NAMALWA (cell line): ENCODE measurements around the gene KRTAP10-9.

Experiments
- DNase-seq: peaks from one replicate; pipeline ENCODE4 v3.0.0-alpha.2; 2015; ENCODE audit warnings: low spot score

KRTAP10-9 gene

GRCh38 chr21:44666401-44667320 lies 39.8 kb downstream of the KRTAP10-9 start, which contains the start of gene KRTAP12-2:
TSS of gene KRTAP12-2 (minus strand) at chr21:44666927. CDS start at chr21:44666886, 41 bp downstream.
- no peak for DNase-seq

- DNase-seq = no peak
These were observed 40.7 kb downstream of the KRTAP10-9 start for GRCh38 chr21:44667612-44668011.

- DNase-seq = no peak
These were observed 43.9 kb downstream of the KRTAP10-9 start for GRCh38 chr21:44670642-44671432.

DNA sequence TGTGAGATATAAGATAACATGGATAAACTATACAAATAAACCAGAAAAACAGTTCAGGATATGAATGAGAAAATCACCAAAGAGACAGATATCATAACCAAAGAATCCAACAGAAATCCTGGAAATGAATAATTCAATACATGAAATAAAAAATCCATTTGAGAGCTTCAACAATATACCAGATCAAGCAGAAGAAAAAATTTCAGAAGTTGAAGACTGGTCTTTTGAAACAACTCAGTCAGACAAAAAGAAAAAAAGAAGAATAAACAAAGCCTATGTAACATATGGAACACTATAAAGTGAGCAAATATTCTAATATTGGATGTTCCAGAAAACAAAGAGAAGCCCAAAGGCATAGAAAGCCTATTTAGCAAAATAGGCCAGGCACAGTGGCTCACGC lies 45.0 kb downstream of the KRTAP10-9 start:
- no peak for DNase-seq

- DNase-seq = no peak
These were observed 51.0 kb downstream of the KRTAP10-9 start for GRCh38 chr21:44677881-44678280.
